Measurements from ENCODE around the gene PEMT. TPM values are rescaled to one million over a fixed set of nuclear protein-coding genes. Genes with fewer than 3 reads are reported as not detected.

The PEMT gene
- total RNA-seq, 1 experiment from 2014 or later = 53.1 TPM

GRCh38 chr17:17476865-17477467, 114.5 kb downstream of the PEMT start, which contains the start of gene MED9 (continued):
- TF ChIP-seq, protein P1, sequence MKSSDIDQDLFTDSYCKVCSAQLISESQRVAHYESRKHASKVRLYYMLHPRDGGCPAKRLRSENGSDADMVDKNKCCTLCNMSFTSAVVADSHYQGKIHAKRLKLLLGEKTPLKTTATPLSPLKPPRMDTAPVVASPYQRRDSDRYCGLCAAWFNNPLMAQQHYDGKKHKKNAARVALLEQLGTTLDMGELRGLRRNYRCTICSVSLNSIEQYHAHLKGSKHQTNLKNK (CRISPR knock-in tag; IDR thresholded peaks at IDR 0.05) = no peak
- TF ChIP-seq SMAD4 (CRISPR knock-in tag; IDR thresholded peaks at IDR 0.05) (no peak), OVOL2 (CRISPR knock-in tag; IDR thresholded peaks at IDR 0.05; ENCODE audit: borderline replicate concordance) (no peak), NFATC4 (CRISPR knock-in tag; IDR thresholded peaks at IDR 0.05) (no peak), E2F5 (CRISPR knock-in tag; IDR thresholded peaks at IDR 0.05) (peak; percentile 93), RORB (CRISPR knock-in tag; IDR thresholded peaks at IDR 0.05) (no peak), FOXK1 (CRISPR knock-in tag; IDR thresholded peaks at IDR 0.05) (peak; percentile 73; the same call in 1 of the 2 replicates), ZNF396 (CRISPR knock-in tag; IDR thresholded peaks at IDR 0.05; ENCODE audit: borderline replicate concordance) (no peak), GTF2I (CRISPR knock-in tag; conservative IDR thresholded peaks at IDR 0.05) (no peak), MYBL2 (CRISPR knock-in tag; IDR thresholded peaks at IDR 0.05) (peak; percentile 77), E2F1 (CRISPR knock-in tag; IDR thresholded peaks at IDR 0.05) (no peak), FOXP1 (CRISPR knock-in tag; IDR thresholded peaks at IDR 0.05; ENCODE audit: borderline replicate concordance) (peak; percentile 54; the same call in 1 of the 2 replicates), E2F4 (CRISPR knock-in tag; IDR thresholded peaks at IDR 0.05; ENCODE audit: borderline replicate concordance, low read depth) (no peak; the same call in 1 of the 2 replicates), TEAD1 (CRISPR knock-in tag; IDR thresholded peaks at IDR 0.05) (no peak), ZNF121 (CRISPR knock-in tag; IDR thresholded peaks at IDR 0.05) (no peak), JAZF1 (CRISPR knock-in tag; IDR thresholded peaks at IDR 0.05) (no peak), ETV6 (CRISPR knock-in tag; IDR thresholded peaks at IDR 0.05) (0 out of 2 replicates have a peak, but pooled peaks have one; percentile 53), SMAD3 (CRISPR knock-in tag; IDR thresholded peaks at IDR 0.05; ENCODE audit: borderline replicate concordance) (peak; percentile 45; the same call in 1 of the 2 replicates), ZNF671 (CRISPR knock-in tag; IDR thresholded peaks at IDR 0.05) (no peak), TCF7 (CRISPR knock-in tag; IDR thresholded peaks at IDR 0.05; ENCODE audit: low read depth) (no peak), MXD4 (CRISPR knock-in tag; IDR thresholded peaks at IDR 0.05; ENCODE audit: borderline replicate concordance) (no peak), HMGA2 (CRISPR knock-in tag; IDR thresholded peaks at IDR 0.05) (no peak)
- TF ChIP-seq, protein P2, sequence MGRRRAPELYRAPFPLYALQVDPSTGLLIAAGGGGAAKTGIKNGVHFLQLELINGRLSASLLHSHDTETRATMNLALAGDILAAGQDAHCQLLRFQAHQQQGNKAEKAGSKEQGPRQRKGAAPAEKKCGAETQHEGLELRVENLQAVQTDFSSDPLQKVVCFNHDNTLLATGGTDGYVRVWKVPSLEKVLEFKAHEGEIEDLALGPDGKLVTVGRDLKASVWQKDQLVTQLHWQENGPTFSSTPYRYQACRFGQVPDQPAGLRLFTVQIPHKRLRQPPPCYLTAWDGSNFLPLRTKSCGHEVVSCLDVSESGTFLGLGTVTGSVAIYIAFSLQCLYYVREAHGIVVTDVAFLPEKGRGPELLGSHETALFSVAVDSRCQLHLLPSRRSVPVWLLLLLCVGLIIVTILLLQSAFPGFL (CRISPR knock-in tag; IDR thresholded peaks at IDR 0.05; ENCODE audit: borderline replicate concordance) = no peak
- TF ChIP-seq, protein P3, sequence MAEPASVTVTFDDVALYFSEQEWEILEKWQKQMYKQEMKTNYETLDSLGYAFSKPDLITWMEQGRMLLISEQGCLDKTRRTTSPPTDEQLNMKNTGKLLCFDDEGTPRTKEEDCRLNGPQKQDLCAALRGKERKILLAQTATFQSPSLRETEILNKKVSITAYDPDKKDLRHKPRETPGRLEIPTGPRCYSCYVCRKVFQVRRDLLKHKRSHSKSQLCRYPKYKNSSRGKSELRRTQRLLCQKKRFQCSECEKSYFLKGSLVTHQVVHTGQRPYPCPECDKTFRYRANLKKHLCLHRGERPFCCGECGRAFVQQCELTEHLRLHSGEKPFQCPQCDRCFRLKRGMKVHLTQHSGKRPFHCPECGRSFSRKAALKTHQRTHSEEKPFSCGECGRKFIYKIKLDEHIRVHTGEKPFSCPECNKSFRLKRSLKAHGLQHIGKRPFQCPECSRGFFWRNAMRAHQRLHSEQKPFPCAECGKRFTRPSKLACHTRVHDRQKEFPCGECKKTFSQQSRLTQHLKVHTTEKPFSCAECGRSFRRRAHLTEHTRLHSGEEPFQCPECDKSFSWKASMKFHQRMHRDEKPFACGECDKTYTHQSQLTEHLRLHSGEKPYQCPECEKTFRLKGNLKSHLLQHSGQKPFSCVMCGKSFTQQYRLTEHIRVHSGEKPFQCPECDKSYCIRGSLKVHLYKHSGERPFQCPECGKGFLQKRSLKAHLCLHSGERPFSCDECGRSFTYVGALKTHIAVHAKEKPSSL (CRISPR knock-in tag; conservative IDR thresholded peaks at IDR 0.05) = no peak
- TF ChIP-seq, protein P4, sequence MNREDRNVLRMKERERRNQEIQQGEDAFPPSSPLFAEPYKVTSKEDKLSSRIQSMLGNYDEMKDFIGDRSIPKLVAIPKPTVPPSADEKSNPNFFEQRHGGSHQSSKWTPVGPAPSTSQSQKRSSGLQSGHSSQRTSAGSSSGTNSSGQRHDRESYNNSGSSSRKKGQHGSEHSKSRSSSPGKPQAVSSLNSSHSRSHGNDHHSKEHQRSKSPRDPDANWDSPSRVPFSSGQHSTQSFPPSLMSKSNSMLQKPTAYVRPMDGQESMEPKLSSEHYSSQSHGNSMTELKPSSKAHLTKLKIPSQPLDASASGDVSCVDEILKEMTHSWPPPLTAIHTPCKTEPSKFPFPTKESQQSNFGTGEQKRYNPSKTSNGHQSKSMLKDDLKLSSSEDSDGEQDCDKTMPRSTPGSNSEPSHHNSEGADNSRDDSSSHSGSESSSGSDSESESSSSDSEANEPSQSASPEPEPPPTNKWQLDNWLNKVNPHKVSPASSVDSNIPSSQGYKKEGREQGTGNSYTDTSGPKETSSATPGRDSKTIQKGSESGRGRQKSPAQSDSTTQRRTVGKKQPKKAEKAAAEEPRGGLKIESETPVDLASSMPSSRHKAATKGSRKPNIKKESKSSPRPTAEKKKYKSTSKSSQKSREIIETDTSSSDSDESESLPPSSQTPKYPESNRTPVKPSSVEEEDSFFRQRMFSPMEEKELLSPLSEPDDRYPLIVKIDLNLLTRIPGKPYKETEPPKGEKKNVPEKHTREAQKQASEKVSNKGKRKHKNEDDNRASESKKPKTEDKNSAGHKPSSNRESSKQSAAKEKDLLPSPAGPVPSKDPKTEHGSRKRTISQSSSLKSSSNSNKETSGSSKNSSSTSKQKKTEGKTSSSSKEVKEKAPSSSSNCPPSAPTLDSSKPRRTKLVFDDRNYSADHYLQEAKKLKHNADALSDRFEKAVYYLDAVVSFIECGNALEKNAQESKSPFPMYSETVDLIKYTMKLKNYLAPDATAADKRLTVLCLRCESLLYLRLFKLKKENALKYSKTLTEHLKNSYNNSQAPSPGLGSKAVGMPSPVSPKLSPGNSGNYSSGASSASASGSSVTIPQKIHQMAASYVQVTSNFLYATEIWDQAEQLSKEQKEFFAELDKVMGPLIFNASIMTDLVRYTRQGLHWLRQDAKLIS (CRISPR knock-in tag; IDR thresholded peaks at IDR 0.05; ENCODE audit: borderline replicate concordance) = no peak
- TF ChIP-seq, protein P5, sequence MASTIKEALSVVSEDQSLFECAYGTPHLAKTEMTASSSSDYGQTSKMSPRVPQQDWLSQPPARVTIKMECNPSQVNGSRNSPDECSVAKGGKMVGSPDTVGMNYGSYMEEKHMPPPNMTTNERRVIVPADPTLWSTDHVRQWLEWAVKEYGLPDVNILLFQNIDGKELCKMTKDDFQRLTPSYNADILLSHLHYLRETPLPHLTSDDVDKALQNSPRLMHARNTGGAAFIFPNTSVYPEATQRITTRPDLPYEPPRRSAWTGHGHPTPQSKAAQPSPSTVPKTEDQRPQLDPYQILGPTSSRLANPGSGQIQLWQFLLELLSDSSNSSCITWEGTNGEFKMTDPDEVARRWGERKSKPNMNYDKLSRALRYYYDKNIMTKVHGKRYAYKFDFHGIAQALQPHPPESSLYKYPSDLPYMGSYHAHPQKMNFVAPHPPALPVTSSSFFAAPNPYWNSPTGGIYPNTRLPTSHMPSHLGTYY (CRISPR knock-in tag; IDR thresholded peaks at IDR 0.05) = no peak
- TF ChIP-seq, protein P6, sequence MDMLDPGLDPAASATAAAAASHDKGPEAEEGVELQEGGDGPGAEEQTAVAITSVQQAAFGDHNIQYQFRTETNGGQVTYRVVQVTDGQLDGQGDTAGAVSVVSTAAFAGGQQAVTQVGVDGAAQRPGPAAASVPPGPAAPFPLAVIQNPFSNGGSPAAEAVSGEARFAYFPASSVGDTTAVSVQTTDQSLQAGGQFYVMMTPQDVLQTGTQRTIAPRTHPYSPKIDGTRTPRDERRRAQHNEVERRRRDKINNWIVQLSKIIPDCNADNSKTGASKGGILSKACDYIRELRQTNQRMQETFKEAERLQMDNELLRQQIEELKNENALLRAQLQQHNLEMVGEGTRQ (CRISPR knock-in tag; IDR thresholded peaks at IDR 0.05) = no peak

Data from WTC11 (cell line).